Measurements from ENCODE around the gene POLR1A.
"Not testable (repeated sequence)": the region's sequence is repeated elsewhere in the genome, so short reads cannot be mapped to it uniquely, and the experiment has no call there.

The POLR1A gene

DNA sequence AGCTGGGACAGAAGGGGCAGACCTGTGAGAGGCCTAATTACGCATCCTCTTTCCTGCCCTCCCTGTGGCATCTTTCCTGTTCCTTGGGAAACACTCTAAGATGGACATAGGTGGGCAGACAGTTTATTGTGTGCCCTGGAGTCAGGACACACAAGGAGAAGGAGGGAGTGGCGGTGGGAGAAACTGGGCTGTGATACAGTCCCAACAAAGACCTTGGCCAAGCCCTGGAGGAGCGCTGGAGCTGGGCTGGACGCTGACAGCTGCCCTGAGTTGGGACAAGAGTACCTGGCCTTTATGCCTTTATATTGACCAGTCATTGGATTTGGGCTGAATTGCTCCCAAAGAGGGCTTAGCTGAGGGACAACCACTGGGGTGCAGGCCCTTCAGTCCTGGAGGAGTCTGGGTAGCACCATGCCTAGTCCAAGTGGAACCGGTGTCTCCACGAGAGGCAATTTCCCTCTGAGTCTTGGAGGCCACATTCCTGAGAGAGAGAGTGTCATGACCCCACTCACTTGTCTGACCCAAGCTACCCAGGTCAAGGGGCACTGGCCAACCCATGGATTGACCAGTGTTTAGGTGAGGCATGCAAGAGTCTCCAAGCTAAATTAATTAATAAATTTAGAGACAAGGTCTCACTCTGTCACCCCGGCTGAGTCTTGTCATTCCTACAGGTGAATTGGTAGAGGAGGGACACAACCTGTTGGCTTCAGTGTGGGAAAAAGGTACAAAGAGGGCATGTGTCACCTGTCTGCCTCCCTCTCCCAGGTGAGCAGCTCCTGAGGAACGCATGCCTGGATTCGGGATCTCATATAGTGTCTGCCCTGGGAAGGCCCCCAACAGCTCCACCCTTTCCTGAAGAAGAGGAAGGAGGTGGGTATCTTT, 109.8 kb downstream of the POLR1A start:
- DNase-seq: no peak

- DNase-seq: no peak
Measured at GRCh38 chr2:85994897-85995647, 110.6 kb downstream of the POLR1A start.

- no peak for DNase-seq
Measured at GRCh38 chr2:85994421-85994777, 111.3 kb downstream of the POLR1A start.

- no peak for DNase-seq
Measured at GRCh38 chr2:85992611-85993010, 113.1 kb downstream of the POLR1A start.

DNA sequence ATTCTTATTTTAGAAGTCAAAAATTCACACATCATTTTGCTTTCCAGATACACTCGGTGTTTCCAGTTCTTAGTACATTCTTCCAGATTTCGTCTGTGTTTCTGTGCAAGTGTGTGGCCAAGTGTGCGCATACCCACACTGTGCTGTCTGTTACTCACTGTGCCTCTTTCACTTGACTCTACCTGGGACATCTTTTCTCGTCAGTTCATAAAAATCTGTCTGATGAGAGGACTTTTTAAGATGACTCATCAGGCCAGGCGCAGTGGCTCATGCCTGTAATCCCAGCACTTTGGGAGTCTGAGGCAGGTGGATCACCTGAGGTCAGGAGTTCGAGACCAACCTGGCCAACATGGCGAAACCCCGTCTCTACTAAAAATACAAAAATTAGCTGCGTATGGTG, 113.6 kb downstream of the POLR1A start:
- DNase-seq: not testable (repeated sequence)

DNA sequence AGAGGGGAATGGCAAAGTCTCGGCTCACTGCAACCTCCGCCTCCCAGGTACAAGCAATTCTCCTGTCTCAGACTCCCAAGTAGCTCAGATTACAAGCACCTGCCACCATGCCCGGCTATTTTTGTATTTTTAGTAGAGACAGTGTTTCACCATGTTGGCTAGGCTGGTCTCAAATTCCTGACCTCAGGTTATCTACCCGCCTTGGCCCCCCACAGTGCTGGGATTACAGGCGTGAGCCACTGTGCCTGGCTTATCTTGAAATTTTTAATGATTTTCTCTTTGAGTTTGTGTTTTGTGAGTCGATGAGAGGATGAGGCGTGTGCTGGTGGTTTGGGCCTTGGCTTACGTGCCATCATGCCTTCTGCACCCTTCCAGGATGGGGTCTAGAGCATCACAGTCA, 115.6 kb downstream of the POLR1A start:
- DNase-seq: no peak

DNA sequence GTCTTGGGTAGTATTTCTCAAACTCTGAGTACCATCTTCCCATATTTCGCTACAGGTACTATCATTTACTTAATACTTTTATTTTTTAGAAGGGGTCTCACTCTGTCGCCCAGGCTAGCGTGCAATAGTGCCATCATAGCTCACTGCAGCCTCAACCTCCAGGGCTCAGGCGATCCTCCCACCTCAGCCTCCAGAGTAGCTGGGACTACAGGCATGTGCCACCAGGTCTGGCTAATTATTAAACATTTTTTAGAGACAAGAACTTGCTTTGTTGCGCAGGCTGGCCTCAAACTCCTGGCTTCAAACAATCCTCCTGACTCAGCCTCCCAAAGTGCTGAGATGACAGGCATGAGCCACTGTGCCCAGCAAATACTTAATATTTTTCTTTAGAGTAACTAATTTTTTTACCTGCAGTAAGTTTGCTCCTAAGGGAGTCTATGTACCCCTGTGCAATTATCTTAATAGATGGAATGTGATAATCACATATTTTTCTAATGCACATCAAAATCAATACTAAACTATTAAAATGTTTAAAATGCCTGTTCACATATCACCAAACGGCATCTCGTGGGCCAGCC, 116.3 kb downstream of the POLR1A start:
- no peak for DNase-seq

GRCh38 chr2:85988914-85989270, 116.8 kb downstream of the POLR1A start:
- no peak for DNase-seq

DNA sequence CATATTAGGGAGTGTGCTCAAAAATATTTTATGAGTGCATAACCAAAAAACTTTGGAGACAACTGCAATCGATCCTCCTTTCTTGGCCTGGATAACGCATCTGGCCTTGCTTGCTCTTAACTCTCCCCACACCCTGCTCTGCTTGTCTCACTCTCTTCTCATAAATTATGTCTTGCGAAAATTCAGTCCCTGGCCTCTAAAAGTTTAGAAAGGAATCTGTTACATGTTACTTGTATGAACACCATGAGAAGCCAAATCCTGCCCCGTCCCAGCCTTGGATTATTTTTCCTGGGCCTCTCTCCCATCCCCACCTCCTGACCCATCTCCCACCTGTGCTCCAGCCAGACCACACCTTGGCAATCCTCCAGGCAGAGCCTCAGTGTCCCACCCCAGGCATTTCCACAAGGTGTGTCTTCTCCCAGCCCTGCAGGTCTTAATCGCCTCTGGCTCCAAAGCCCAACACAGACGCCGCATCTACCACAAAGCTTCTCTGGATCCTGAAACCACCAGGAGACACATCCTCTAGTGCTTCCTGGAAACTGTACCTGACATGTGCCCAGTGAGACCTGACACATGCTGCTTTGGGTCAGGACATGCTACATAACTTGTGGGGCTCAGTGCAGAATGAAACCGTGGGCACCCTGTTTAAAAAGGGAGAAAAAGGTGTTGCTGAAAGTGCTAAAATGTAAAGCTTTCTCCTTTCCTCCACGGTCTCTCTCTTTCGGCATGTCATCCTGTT, 117.3 kb downstream of the POLR1A start:
- DNase-seq: no peak

- DNase-seq: no peak
Measured at GRCh38 chr2:85987266-85988174, 118.2 kb downstream of the POLR1A start.

DNA sequence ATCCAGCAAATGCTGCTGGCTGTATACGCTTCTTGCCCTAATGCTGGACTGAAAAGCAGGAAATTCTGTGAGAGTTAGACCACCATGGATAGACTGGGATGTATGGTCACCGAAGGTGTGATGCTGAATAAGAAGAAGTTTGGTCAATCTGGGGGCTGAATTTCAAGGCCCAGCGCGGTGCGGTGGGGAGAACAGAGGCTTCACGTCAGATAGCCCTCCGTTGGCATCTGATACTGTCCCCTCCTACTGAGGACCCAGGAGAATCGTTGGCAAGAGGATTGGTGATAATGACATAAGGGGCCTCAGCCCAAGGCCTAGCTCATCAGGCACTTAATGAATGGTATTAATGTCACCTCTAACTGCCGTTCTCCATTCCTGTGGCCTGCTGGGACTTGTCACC, 119.6 kb downstream of the POLR1A start:
- DNase-seq: no peak

DNA sequence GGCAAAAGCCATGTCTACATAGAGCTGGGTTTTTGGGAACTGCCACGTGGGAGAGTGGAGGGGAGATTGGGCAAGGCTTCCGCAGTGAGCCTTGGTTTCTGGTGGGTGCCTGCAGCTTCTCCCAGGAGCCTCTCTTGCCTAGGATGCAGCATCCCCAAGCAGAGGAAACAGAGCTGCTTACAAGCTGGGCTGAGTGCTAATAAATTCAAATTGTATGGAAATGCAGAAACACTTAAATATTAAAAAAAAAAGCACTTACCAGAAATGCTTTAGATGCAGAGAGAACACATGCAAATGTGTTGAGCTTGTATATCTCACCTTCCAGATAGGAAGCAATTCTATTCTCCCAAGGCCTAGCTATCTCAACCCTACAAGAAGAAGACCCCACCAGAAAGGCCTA, 120.9 kb downstream of the POLR1A start:
- DNase-seq: no peak

DNA sequence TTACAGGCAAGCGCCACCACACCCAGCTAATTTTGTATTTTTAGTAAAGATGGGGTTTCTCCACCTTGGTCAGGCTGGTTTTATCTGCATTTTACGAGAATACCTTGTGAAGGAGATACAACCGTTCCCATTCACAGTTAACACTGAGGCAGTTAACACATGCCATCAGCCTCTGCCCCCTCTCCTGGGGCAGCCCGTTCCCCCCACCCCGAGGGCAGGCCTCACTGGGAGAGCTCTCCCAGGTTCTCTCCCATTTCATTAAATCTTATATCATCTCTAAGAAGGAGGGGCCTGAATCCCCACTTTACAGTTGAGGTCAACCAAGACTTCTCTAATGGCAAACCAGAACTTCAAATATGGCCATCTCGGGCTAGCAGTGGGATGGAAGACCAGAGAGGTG, 121.9 kb downstream of the POLR1A start:
- DNase-seq: no peak

DNA sequence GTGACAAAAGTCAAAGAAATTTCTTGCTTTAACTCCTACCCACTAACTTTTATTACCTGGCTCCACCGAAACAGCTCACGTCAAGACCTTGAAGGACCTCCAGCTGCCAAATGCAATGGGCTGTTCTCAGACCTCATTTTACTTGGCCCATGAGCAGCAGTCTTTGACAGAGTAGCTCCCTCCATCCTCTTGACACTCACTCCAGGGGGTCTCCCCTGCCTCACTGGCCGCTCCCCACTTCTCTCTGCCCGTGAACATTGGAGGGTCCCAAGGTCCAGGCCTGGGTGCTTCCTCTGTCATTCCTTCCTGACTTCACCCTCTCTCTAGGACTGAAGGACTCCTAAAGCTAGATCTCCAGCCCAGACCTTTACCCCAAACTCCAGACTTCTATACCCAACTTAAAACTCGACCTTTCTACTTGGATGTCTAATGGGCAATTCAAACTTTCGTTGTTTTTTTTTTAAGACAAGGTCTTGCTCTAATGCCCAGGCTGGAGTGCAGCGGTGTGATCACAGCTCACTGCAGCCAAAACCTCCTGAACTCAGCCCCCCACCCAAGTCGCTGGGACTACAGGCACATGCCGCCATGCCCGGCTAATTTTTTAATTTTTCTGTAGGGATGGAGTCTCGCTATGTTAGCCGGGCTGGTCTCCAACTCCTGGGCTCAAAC, 124.0 kb downstream of the POLR1A start:
- DNase-seq: no peak

DNA sequence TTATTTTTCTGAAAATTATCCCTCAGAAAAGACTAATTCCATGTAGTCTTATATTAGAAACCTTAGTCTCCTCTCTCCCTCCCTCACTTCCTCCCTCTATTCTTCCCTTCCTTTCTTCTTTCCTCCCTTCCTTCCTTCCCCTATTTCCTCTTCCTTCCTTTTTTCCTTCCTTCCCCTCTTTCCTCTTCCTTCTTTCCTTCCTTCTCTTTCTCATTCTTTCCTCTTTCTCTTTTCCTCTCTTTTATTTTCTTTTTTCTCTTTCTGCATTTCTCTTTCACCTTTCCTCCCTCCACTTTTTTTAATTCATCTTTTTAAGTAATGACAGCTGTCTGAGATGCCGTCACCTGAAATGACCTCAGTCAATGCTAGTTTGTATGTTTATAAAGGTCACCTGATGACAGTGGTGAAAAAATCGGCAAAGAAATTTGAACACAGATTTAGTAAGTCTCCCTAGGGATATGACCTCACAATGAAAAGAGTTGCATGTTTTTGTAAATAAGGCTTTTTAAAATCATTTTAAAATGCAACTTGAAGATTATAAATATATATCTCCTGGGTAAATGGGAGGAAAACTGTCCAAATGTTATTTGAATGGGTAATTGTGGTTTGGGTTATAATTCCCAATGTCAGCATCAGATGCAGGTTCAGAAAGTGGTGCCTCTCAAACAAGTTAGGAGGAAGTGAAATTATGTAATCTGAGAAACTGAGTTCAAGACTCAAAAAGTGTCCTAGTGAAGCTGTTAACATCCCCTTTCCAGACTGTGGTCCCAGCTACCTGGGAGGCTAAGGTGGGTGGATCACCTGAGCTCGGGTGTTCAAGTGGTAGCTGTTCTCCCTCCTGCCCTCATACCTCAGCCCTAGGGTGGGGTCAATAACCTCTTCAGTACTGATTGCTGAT, 126.6 kb downstream of the POLR1A start:
- DNase-seq: no peak

- DNase-seq: no peak
Measured at GRCh38 chr2:85976106-85976920, 129.4 kb downstream of the POLR1A start.

- DNase-seq: no peak
Measured at GRCh38 chr2:85975581-85975980, 130.1 kb downstream of the POLR1A start.

DNA sequence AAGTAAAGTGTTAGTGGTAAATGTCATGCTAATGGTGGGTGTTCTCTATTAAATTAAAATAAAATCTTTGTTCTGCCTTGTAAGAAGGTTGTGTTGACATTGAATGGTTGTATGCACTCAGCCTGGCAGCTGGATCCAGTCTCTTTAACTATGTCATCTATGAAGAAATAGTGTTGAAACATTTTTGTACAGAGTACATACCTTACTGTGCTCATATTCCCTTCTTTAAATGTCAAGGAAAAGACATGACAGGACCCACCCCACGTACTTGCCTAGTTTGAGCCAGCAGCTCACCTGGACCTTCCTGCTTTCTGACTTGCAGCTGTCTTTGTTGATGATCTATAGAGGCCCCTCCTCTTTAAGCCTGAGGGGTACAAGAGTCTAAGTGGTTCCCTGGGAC, 131.3 kb downstream of the POLR1A start:
- DNase-seq: no peak

- DNase-seq: no peak
Measured at GRCh38 chr2:85972355-85972754, 133.3 kb downstream of the POLR1A start.

DNA sequence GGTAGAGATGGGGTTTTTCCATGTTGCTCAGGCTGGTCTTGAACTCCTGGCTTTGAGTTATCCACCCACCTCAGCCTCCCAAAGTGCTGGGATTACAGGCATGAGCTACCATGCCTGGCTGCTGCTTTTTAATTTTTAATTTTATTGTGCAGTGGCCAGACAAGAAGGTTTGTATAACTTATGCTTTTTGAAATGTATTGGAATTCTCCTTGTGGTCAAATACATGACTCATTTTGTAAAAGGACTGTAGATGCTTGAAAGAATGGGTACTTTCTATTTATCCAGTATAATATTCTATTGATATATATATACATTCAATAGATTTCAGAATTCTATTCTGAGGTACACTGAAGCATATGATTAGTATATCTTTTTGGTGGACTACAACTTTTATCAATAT, 134.3 kb downstream of the POLR1A start:
- DNase-seq: no peak

All from NCI-H524 treated with DMSO at 0.1 percent for 48 hours (cell line).